Measurements from ENCODE around the gene PYCARD. TPM values are rescaled to one million over a fixed set of nuclear protein-coding genes. Genes with fewer than 3 reads are reported as not detected.
"Not testable (repeated sequence)": the region's sequence is repeated elsewhere in the genome, so short reads cannot be mapped to it uniquely, and the experiment has no call there.

The PYCARD gene
- total RNA-seq, 1 experiment from 2014 or later: not detected

DNA sequence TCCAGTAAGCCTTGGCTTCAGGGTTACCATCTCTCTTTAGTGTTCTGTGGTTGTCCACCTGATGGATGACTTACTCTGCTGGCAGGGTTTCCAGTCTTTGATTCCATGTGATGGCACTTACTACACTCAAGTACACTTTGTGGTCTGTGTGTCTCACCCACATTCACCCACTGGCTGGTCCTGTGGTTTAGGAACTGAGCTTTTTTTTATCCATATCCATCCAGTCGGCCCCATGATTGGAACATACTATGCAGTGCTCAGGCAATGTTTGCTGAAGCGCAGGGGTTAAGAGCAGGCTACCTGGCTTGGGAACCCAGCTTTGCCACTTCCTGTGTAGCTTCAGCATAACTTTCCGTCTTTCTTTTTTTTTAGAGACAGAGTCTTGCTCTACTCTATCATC lies 25.4 kb downstream of the PYCARD start:
- TF ChIP-seq YY1 (IDR thresholded peaks at IDR 0.05; ENCODE audit: extremely low read depth, insufficient replicate concordance, low read depth, low read length) (no peak), POLR2A (IDR thresholded peaks at IDR 0.05; ENCODE audit: borderline replicate concordance, extremely low read depth, insufficient read depth, insufficient read length) (no peak), SIN3A (IDR thresholded peaks at IDR 0.05; ENCODE audit: low read depth) (no peak), CEBPB (IDR thresholded peaks at IDR 0.05; ENCODE audit: low read depth) (no peak), ATF3 (IDR thresholded peaks at IDR 0.05) (no peak)
- intact Hi-C loops (cut with micrococcal nuclease): no loop called here
- H3K27me3 ChIP-seq (ENCODE audit: insufficient read depth, low read length): no peaks in the 10 kb centered on the region
- H3K36me3 ChIP-seq (ENCODE audit: control insufficient read depth in 1 of 2, insufficient read depth in 2 of 2, low read length in 2 of 2): peaks cover under 1 to 9% of the 10 kb centered on the region in 2 experiments; a peak in 3 of 4 replicates
- ChIA-PET POLR2A (no interaction called here), CTCF (no interaction called here), RAD21 (ENCODE audit: low non-redundant PET in 1 of 2, low total read pairs in 2 of 2, uncharacterized antibody in 2 of 2, unreplicated experiment in 2 of 2) (no interaction called here)
- H3K79me2 ChIP-seq (ENCODE audit: insufficient read depth, low read length): peaks cover 22% of the 10 kb centered on the region
- ATAC-seq: no peak
- no peaks in the 10 kb centered on the region for H3K9me3 ChIP-seq (ENCODE audit: control insufficient read depth in 1 of 2, insufficient read depth in 1 of 2, low read depth in 1 of 2, low read length in 2 of 2)
- no peak overlapping the region for H2AFZ ChIP-seq (ENCODE audit: low read depth, low read length, poor library complexity, severe bottlenecking)
- peaks cover 13% of the 10 kb centered on the region; the same call in 1 of the 2 replicates for H4K20me1 ChIP-seq (ENCODE audit: insufficient read depth)
- BruUV-seq (replicated peaks): no TSS peak
- H3K4me3 ChIP-seq (replicated peaks in 1 of 2; ENCODE audit: low read depth in 1 of 2, low read length in 2 of 2): no peak overlapping the region
- no peak for DNase-seq (ENCODE audit: low read depth, low spot score)
- no peak overlapping the region for H3K9ac ChIP-seq (ENCODE audit: low read length)
- no peaks in the 10 kb centered on the region for H3K9me2 ChIP-seq (ENCODE audit: insufficient read depth)
- peaks cover 10 to 22% of the 10 kb centered on the region in 2 experiments for H3K4me1 ChIP-seq (ENCODE audit: control insufficient read depth in 1 of 2, insufficient read depth in 2 of 2, low read length in 2 of 2)
- no peak overlapping the region for H3K4me2 ChIP-seq (ENCODE audit: low read length)
- H3K27ac ChIP-seq (ENCODE audit: low read depth, low read length): no peak overlapping the region

GRCh38 chr16:31170048-31170447 lies 32.5 kb downstream of the PYCARD start:
- POLR2A ChIA-PET; H2AFZ ChIP-seq (ENCODE audit: low read depth, low read length, poor library complexity, severe bottlenecking); intact Hi-C loops (cut with micrococcal nuclease); H3K36me3 ChIP-seq (ENCODE audit: control insufficient read depth in 1 of 2, insufficient read depth in 2 of 2, low read length in 2 of 2); H4K20me1 ChIP-seq (ENCODE audit: insufficient read depth); H3K9me2 ChIP-seq (ENCODE audit: insufficient read depth); H3K4me3 ChIP-seq (replicated peaks in 1 of 2; ENCODE audit: low read depth in 1 of 2, low read length in 2 of 2); H3K9ac ChIP-seq (ENCODE audit: low read length); DNase-seq (ENCODE audit: low read depth, low spot score); H3K27ac ChIP-seq (ENCODE audit: low read depth, low read length); H3K9me3 ChIP-seq (ENCODE audit: control insufficient read depth in 1 of 2, insufficient read depth in 1 of 2, low read depth in 1 of 2, low read length in 2 of 2); H3K27me3 ChIP-seq (ENCODE audit: insufficient read depth, low read length); H3K4me1 ChIP-seq (ENCODE audit: control insufficient read depth in 1 of 2, insufficient read depth in 2 of 2, low read length in 2 of 2); CTCF ChIA-PET; H3K4me2 ChIP-seq (ENCODE audit: low read length); H3K79me2 ChIP-seq (ENCODE audit: insufficient read depth, low read length); RAD21 ChIA-PET (ENCODE audit: low non-redundant PET in 1 of 2, low total read pairs in 2 of 2, uncharacterized antibody in 2 of 2, unreplicated experiment in 2 of 2); ATAC-seq; BruUV-seq (replicated peaks): not testable (repeated sequence)

Data from HCT116 (cell line).